Ovary (tissue), 9 donors: Measurements from ENCODE around the gene GGT6. TPM values are rescaled to one million over a fixed set of nuclear protein-coding genes. Genes with fewer than 3 reads are reported as not detected.

Experiments used
- DNase-seq, 5 donors: peaks; one replicate each; pipeline ENCODE4 v3.0.0-alpha.2; 2019 to 2020
- H3K27ac ChIP-seq, 2 donors: fragments of 200-600 bp; one replicate each; pipeline versions ENCODE4 v1.5.1 to v1.8.0; 2019 to 2022
- H3K27me3 ChIP-seq: fragments of 200-600 bp; one replicate; pipeline ENCODE4 v1.8.0; 2022
- H3K36me3 ChIP-seq: fragments of 200-600 bp; sonication (generic); one replicate; pipeline ENCODE4 v1.5.1; 2019
- H3K4me1 ChIP-seq: one replicate; pipeline ENCODE4 v1.8.1; 2013; ENCODE audit warnings: mild to moderate bottlenecking, moderate library complexity; ENCODE audit not compliant: insufficient read depth
- H3K4me3 ChIP-seq: fragments of 200-600 bp; sonication (generic); one replicate; pipeline ENCODE4 v1.5.1; 2017
- H3K9me3 ChIP-seq, 2 donors: fragments of 200-600 bp in 1 of 2; sonication (generic) in 1 of 2; one replicate each; pipeline versions ENCODE4 v1.5.1 to v1.8.1; 2013 to 2019; ENCODE audit warnings: mild to moderate bottlenecking in 1 of 2, moderate library complexity in 1 of 2
- CTCF ChIP-seq, 3 donors: fragments of 450-650 bp in 2 of 3; fragments of 200-600 bp in 1 of 3; IDR thresholded peaks; one replicate each; pipeline versions ENCODE4 v1.5.1 to v1.8.0; 2016 to 2022; ENCODE audit warnings: antibody characterized with exemption in 3 of 3, mild to moderate bottlenecking in 1 of 3
- EP300 ChIP-seq: sonication (generic); formaldehyde crosslinking; IDR thresholded peaks from one replicate; pipeline ENCODE4 v1.6.1; 2017; ENCODE audit warnings: antibody characterized with exemption
- POLR2A ChIP-seq: fragments of 450-650 bp; IDR thresholded peaks from one replicate; pipeline ENCODE4 v1.6.1; 2017; ENCODE audit warnings: antibody characterized with exemption, mild to moderate bottlenecking, moderate library complexity
- WGBS, 3 donors: extraction: QIAGEN DNeasy Blood & Tissue Kit in 1 of 3; methylation state at CpG; one replicate each; pipeline versions ENCODE4 v1.1.5 to v1.1.7; 2013 to 2017; 5-methylcytosine and 5-hydroxymethylcytosine counted together
- intact Hi-C, 4 donors: fragments of 100-400 bp; cut with DNase I; formaldehyde crosslinking; loops; one replicate each; pipeline versions ENCODE4 v1.11.0 to v1.15.1; 2022 to 2023
- polyA plus RNA-seq, 2 donors: library from polyadenylated mRNA; stranded (reverse); fragments of 200-250 nt in 1 of 2; fragments of 350-450 nt in 1 of 2; fragmentation: Illumina TruSeq in 1 of 2; extraction: RNeasy Lipid Tissue Mini Kit (QIAGEN cat#74804) in 1 of 2; gene quantifications; one replicate each; pipeline ENCODE4 v1.2.3, GENCODE V29; 2013 to 2014
- total RNA-seq, 7 donors: library from RNA; depleted of rRNA in 2 of 7; stranded (reverse); fragments of >200 nt in 2 of 7; fragmentation: NEBNext Ultra II Directional in 3 of 7; extraction: Animal tissue kit (Norgen Biotek cat#: 25700) in 3 of 7; gene quantifications; one replicate each; pipeline versions ENCODE4 v1.1.0 to v1.2.4, GENCODE V29; 2016 to 2023
- donor health status: DM: no; HTN: no; CAD: no; lungs with moderate emphysema.
- donor health status: DM: no; HTN: no; CAD: no.
- donor health status: Bipolar disorder and iron deficiency.
- donor health status: DM: yes; HTN: yes; CAD: no.
- donor health status: DM: no; HTN: no; CAD: no.
- donor health status: DM: yes; HTN: yes; CAD: no.

Gene GGT6
- total and polyA plus RNA-seq, 9 donors, result 0.08 to 31.5 (median 1.1) TPM

- no peak overlapping the region for H3K4me3 ChIP-seq
- no peak for DNase-seq
- no peaks in the 10 kb centered on the region for H3K27me3 ChIP-seq
- intact Hi-C loops, result no loop called here
- no peaks in the 10 kb centered on the region for H3K36me3 ChIP-seq
- no peaks in the 10 kb centered on the region for H3K9me3 ChIP-seq
- H3K4me1 ChIP-seq, result no peaks in the 10 kb centered on the region
- WGBS, 3 donors, result 45 to 59% (median 56%) methylated on average over 8 of the region's 8 CpGs
- no peak for TF ChIP-seq EP300
- TF ChIP-seq POLR2A, result no peak
- no peak for TF ChIP-seq CTCF (IDR thresholded peaks at IDR 0.05)
- H3K27ac ChIP-seq, result no peak overlapping the region
Measured at GRCh38 chr17:4509401-4509800, 51.0 kb downstream of the GGT6 start.

GRCh38 chr17:4508207-4508606 lies 52.2 kb downstream of the GGT6 start:
- intact Hi-C loops, result no loop called here
- Histone ChIP-seq H3K9me3 (no peaks in the 10 kb centered on the region), H3K27ac (no peak overlapping the region), H3K36me3 (no peaks in the 10 kb centered on the region), H3K4me1 (no peaks in the 10 kb centered on the region), H3K27me3 (no peaks in the 10 kb centered on the region), H3K4me3 (no peak overlapping the region)
- no peak for TF ChIP-seq POLR2A
- no peak for TF ChIP-seq CTCF (IDR thresholded peaks at IDR 0.05)
- no peak for TF ChIP-seq EP300
- WGBS, 3 donors, result 90 to 95% (median 91%) methylated on average over 3 of the region's 3 CpGs
- no peak for DNase-seq

- H3K36me3 ChIP-seq, result no peaks in the 10 kb centered on the region
- WGBS, 3 donors, result 82 to 89% (median 85%) methylated on average over 8 of the region's 8 CpGs
- H3K4me1 ChIP-seq, result no peaks in the 10 kb centered on the region
- H3K9me3 ChIP-seq, result no peaks in the 10 kb centered on the region
- TF ChIP-seq EP300, result no peak
- TF ChIP-seq CTCF (IDR thresholded peaks at IDR 0.05), result no peak
- TF ChIP-seq POLR2A, result no peak
- no peak for DNase-seq
- H3K27me3 ChIP-seq, result no peaks in the 10 kb centered on the region
- H3K27ac ChIP-seq, result no peak overlapping the region
- intact Hi-C loops, result no loop called here
- no peak overlapping the region for H3K4me3 ChIP-seq
Measured at GRCh38 chr17:4507361-4508111, 52.8 kb downstream of the GGT6 start.

Other genes starting within 250 kb of the GGT6 start
- 10 to 100 TPM; 30.5 to 46.1 (median 36.5) TPM for gene UBE2G1, start 193.9 kb downstream of the GGT6 start, total RNA-seq
- gene UBE2G1, start 193.9 kb downstream of the GGT6 start, polyA plus RNA-seq, result 10 to 100 TPM; 12.4 to 50.7 TPM
- gene SPNS3, start 126.6 kb downstream of the GGT6 start, total RNA-seq, result under 1 TPM in 4 of 7 donors, not detected in 3; 0.10 to 0.80 (median 0.36) TPM
- gene SPNS3, start 126.6 kb downstream of the GGT6 start, polyA plus RNA-seq, result under 1 TPM in 1 of 2 donors, not detected in 1; 0.06 TPM
- gene SPNS2, start 61.7 kb downstream of the GGT6 start, total RNA-seq, result 10 to 100 TPM in 1 of 7 donors, 1 to 10 TPM in 6; 2.4 to 12.7 (median 4.2) TPM
- gene SPNS2, start 61.7 kb downstream of the GGT6 start, polyA plus RNA-seq, result 1 to 10 TPM in 1 of 2 donors, under 1 TPM in 1; 0.48 to 5.9 TPM
- 10 to 100 TPM; 18.5 to 71.4 (median 46.4) TPM for gene MYBBP1A, start 5.2 kb downstream of the GGT6 start, total RNA-seq
- gene MYBBP1A, start 5.2 kb downstream of the GGT6 start, polyA plus RNA-seq, result 10 to 100 TPM; 12.7 to 24.3 TPM
- gene SMTNL2, start 24.0 kb upstream of the GGT6 start, total RNA-seq, result 10 to 100 TPM in 5 of 7 donors, 1 to 10 TPM in 2; 3.7 to 34.3 (median 17.8) TPM
- gene SMTNL2, start 24.0 kb upstream of the GGT6 start, polyA plus RNA-seq, result 1 to 10 TPM; 4.7 to 4.8 TPM
- gene ALOX15, start 81.1 kb upstream of the GGT6 start, total RNA-seq, result 1 to 10 TPM in 2 of 7 donors, under 1 TPM in 2, not detected in 3; 0.07 to 4.1 (median 1.4) TPM
- gene ALOX15, start 81.1 kb upstream of the GGT6 start, polyA plus RNA-seq, result under 1 TPM; 0.17 to 0.58 TPM
- gene PELP1, start 143.6 kb upstream of the GGT6 start, total RNA-seq, result 10 to 100 TPM; 19.2 to 75.0 (median 63.1) TPM
- 10 to 100 TPM; 13.5 to 25.6 TPM for gene PELP1, start 143.6 kb upstream of the GGT6 start, polyA plus RNA-seq
- gene ARRB2, start 150.1 kb upstream of the GGT6 start, total RNA-seq, result 10 to 100 TPM; 13.4 to 38.2 (median 30.6) TPM
- gene ARRB2, start 150.1 kb upstream of the GGT6 start, polyA plus RNA-seq, result 10 to 100 TPM; 16.4 to 40.6 TPM
- 10 to 100 TPM; 10.7 to 21.8 (median 15.4) TPM for gene MED11, start 170.9 kb upstream of the GGT6 start, total RNA-seq
- gene MED11, start 170.9 kb upstream of the GGT6 start, polyA plus RNA-seq, result 10 to 100 TPM; 18.0 TPM
- 1 to 10 TPM in 3 of 7 donors, under 1 TPM in 4; 0.36 to 1.4 (median 0.99) TPM for gene ZMYND15, start 179.3 kb upstream of the GGT6 start, total RNA-seq
- gene ZMYND15, start 179.3 kb upstream of the GGT6 start, polyA plus RNA-seq, result under 1 TPM; 0.33 to 0.57 TPM
- gene CXCL16, start 179.4 kb upstream of the GGT6 start, total RNA-seq, result 10 to 100 TPM in 6 of 7 donors, 1 to 10 TPM in 1; 5.8 to 30.7 (median 16.8) TPM
- gene CXCL16, start 179.4 kb upstream of the GGT6 start, polyA plus RNA-seq, result 10 to 100 TPM in 1 of 2 donors, 1 to 10 TPM in 1; 7.6 to 41.6 TPM
- under 1 TPM in 2 of 7 donors, not detected in 5; 0.31 to 0.83 TPM for gene TM4SF5, start 211.3 kb upstream of the GGT6 start, total RNA-seq
- not detected for gene TM4SF5, start 211.3 kb upstream of the GGT6 start, polyA plus RNA-seq
- 1 to 10 TPM in 5 of 7 donors, under 1 TPM in 2; 0.69 to 3.5 (median 1.3) TPM for gene VMO1, start 225.8 kb upstream of the GGT6 start, total RNA-seq
- gene VMO1, start 225.8 kb upstream of the GGT6 start, polyA plus RNA-seq, result 1 to 10 TPM in 1 of 2 donors, not detected in 1; 1.1 TPM
- gene GLTPD2, start 228.4 kb upstream of the GGT6 start, total RNA-seq, result not detected
- not detected for gene GLTPD2, start 228.4 kb upstream of the GGT6 start, polyA plus RNA-seq
- gene PSMB6, start 235.6 kb upstream of the GGT6 start, total RNA-seq, result 100 to 1,000 TPM in 1 of 7 donors, 10 to 100 TPM in 6; 74.6 to 123 (median 87.9) TPM
- gene PSMB6, start 235.6 kb upstream of the GGT6 start, polyA plus RNA-seq, result 100 to 1,000 TPM in 1 of 2 donors, 10 to 100 TPM in 1; 87.8 to 111 TPM
- 10 to 100 TPM; 16.2 to 53.3 (median 42.7) TPM for gene PLD2, start 246.6 kb upstream of the GGT6 start, total RNA-seq
- gene PLD2, start 246.6 kb upstream of the GGT6 start, polyA plus RNA-seq, result 10 to 100 TPM; 20.3 to 31.4 TPM